Natural killer cell (primary cell): ENCODE results near the gene CAMTA1. TPM values are rescaled to one million over a fixed set of nuclear protein-coding genes. Genes with fewer than 3 reads are reported as not detected.

Source experiments
- ATAC-seq, 3 donors: fragments of 150-1000 bp in 2 of 3; fragments of 200-7000 bp in 1 of 3; cut with Tn5 transposase; 1 replicate in 1 of 3; 2 replicates in 2 of 3; pipeline ENCODE4 v1.10.0; 2021; ENCODE audit warnings: mild to moderate bottlenecking in 2 of 3, moderate library complexity in 2 of 3
- DNase-seq, 2 donors: peaks; one replicate each; pipeline versions ENCODE4 v3.0.0 to v3.0.0-alpha.2; 2013 to 2021; ENCODE audit warnings: mixed read lengths in 1 of 2
- H3K27ac ChIP-seq: one replicate; pipeline ENCODE4 v1.5.1; 2013; ENCODE audit warnings: mild to moderate bottlenecking, low read length
- H3K27me3 ChIP-seq: one replicate; pipeline ENCODE4 v1.6.1; 2013; ENCODE audit warnings: low read length; ENCODE audit not compliant: control insufficient read depth, insufficient read depth
- H3K36me3 ChIP-seq: one replicate; pipeline ENCODE4 v1.6.1; 2013; ENCODE audit warnings: low read length; ENCODE audit not compliant: control insufficient read depth, insufficient read depth
- H3K4me1 ChIP-seq: one replicate; pipeline ENCODE4 v1.6.1; 2013; ENCODE audit warnings: low read length; ENCODE audit not compliant: control insufficient read depth, insufficient read depth
- H3K4me3 ChIP-seq: one replicate; pipeline ENCODE4 v1.5.1; 2013; ENCODE audit warnings: low read length
- H3K9me3 ChIP-seq: one replicate; pipeline ENCODE4 v1.6.1; 2013; ENCODE audit warnings: low read length; ENCODE audit not compliant: control insufficient read depth, insufficient read depth
- H3K27ac Mint-ChIP-seq, 2 donors: one replicate each; pipeline ENCODE4 v1.8.0; 2022; ENCODE audit warnings: mild to moderate bottlenecking in 2 of 2, mixed read lengths in 2 of 2, moderate library complexity in 1 of 2
- H3K27me3 Mint-ChIP-seq, 2 donors: one replicate each; pipeline ENCODE4 v1.8.0; 2022; ENCODE audit warnings: low read depth in 2 of 2, mixed read lengths in 2 of 2
- H3K36me3 Mint-ChIP-seq: one replicate; pipeline ENCODE4 v1.8.0; 2022; ENCODE audit warnings: mixed read lengths
- H3K4me1 Mint-ChIP-seq, 2 donors: one replicate each; pipeline ENCODE4 v1.8.0; 2022; ENCODE audit warnings: mixed read lengths in 2 of 2
- H3K4me3 Mint-ChIP-seq: one replicate; pipeline ENCODE4 v1.8.0; 2022; ENCODE audit warnings: mild to moderate bottlenecking, moderate library complexity, mixed read lengths
- H3K9me3 Mint-ChIP-seq, 2 donors: one replicate each; pipeline ENCODE4 v1.8.0; 2022; ENCODE audit warnings: mixed read lengths in 2 of 2
- CTCF ChIP-seq: fragments of 200-600 bp; IDR thresholded peaks from one replicate; pipeline ENCODE4 v1.8.0; 2022; ENCODE audit warnings: antibody characterized with exemption
- WGBS: methylation state at CpG from one replicate; pipeline ENCODE4 v1.1.7; 2013; ENCODE audit warnings: missing lambda C conversion rate; ENCODE audit not compliant: insufficient coverage; 5-methylcytosine and 5-hydroxymethylcytosine counted together
- intact Hi-C: fragments of 100-400 bp; cut with micrococcal nuclease; formaldehyde crosslinking; loops from one replicate; pipeline ENCODE4 v1.14.2; 2022
- total RNA-seq, 4 donors: library from RNA; stranded (reverse); fragments of 120-200 nt in 1 of 4; gene quantifications; one replicate each; pipeline versions ENCODE4 v1.2.3 to v1.2.4, GENCODE V29; 2013 to 2022

CAMTA1 gene
- total RNA-seq, 3 donors from 2014 or later (not counting 1 experiment from before 2014, with no cell fraction given): 40.6 to 53.3 (median 44.9) TPM

- Mint-ChIP-seq H3K4me1 (no peaks in the 10 kb centered on the region), H3K36me3 (no peaks in the 10 kb centered on the region), H3K27ac (no peak overlapping the region), H3K9me3 (no peaks in the 10 kb centered on the region), H3K4me3 (no peak overlapping the region), H3K27me3 (peaks cover 0 to 9% of the 10 kb centered on the region in 2 donors)
- no peak overlapping the region for H3K27ac ChIP-seq
- no peaks in the 10 kb centered on the region for H3K36me3 ChIP-seq
- intact Hi-C loops: no loop called here
- ATAC-seq (no peak), DNase-seq (no peak)
- H3K9me3 ChIP-seq: no peaks in the 10 kb centered on the region
- H3K4me3 ChIP-seq: no peak overlapping the region
- no peak for TF ChIP-seq CTCF
- H3K27me3 ChIP-seq: peaks cover 7% of the 10 kb centered on the region
- WGBS: 77% methylated on average over 5 of the region's 5 CpGs
- H3K4me1 ChIP-seq: no peaks in the 10 kb centered on the region
Observed at GRCh38 chr1:6939363-6939762, 154.1 kb downstream of the CAMTA1 start.

GRCh38 chr1:6941786-6942185, 156.5 kb downstream of the CAMTA1 start:
- Histone ChIP-seq H3K36me3 (no peaks in the 10 kb centered on the region), H3K4me1 (no peaks in the 10 kb centered on the region), H3K27me3 (no peaks in the 10 kb centered on the region), H3K4me3 (no peak overlapping the region), H3K9me3 (no peaks in the 10 kb centered on the region), H3K27ac (no peak overlapping the region)
- ATAC-seq: no peak
- H3K9me3 Mint-ChIP-seq: no peaks in the 10 kb centered on the region
- 90% methylated on average over 5 of the region's 5 CpGs for WGBS
- intact Hi-C loops: no loop called here
- H3K27me3 Mint-ChIP-seq: peaks cover 3 to 5% of the 10 kb centered on the region in 2 donors
- H3K36me3 Mint-ChIP-seq: no peaks in the 10 kb centered on the region
- no peak for TF ChIP-seq CTCF
- no peaks in the 10 kb centered on the region for H3K4me1 Mint-ChIP-seq
- no peak overlapping the region for H3K27ac Mint-ChIP-seq
- DNase-seq: no peak
- no peak overlapping the region for H3K4me3 Mint-ChIP-seq

- TF ChIP-seq CTCF: no peak
- WGBS: 82% methylated on average over 9 of the region's 9 CpGs
- Mint-ChIP-seq H3K36me3 (no peaks in the 10 kb centered on the region), H3K27me3 (peaks cover 5% of the 10 kb centered on the region in 2 donors), H3K4me3 (no peak overlapping the region), H3K27ac (no peak overlapping the region), H3K4me1 (no peaks in the 10 kb centered on the region), H3K9me3 (no peaks in the 10 kb centered on the region)
- no peaks in the 10 kb centered on the region for H3K9me3 ChIP-seq
- H3K36me3 ChIP-seq: no peaks in the 10 kb centered on the region
- H3K4me3 ChIP-seq: no peak overlapping the region
- no peaks in the 10 kb centered on the region for H3K27me3 ChIP-seq
- intact Hi-C loops: no loop called here
- DNase-seq (no peak), ATAC-seq (no peak)
- no peak overlapping the region for H3K27ac ChIP-seq
- no peaks in the 10 kb centered on the region for H3K4me1 ChIP-seq
Observed at GRCh38 chr1:6942990-6943389, 157.7 kb downstream of the CAMTA1 start.

GRCh38 chr1:6944434-6944833, 159.2 kb downstream of the CAMTA1 start:
- no peak overlapping the region for H3K27ac Mint-ChIP-seq
- WGBS: 82% methylated on average over 9 of the region's 9 CpGs
- H3K27ac ChIP-seq: no peak overlapping the region
- H3K36me3 Mint-ChIP-seq: no peaks in the 10 kb centered on the region
- H3K9me3 ChIP-seq: no peaks in the 10 kb centered on the region
- no peak overlapping the region for H3K4me3 Mint-ChIP-seq
- DNase-seq (no peak), ATAC-seq (no peak)
- H3K36me3 ChIP-seq: no peaks in the 10 kb centered on the region
- H3K4me1 ChIP-seq: no peaks in the 10 kb centered on the region
- TF ChIP-seq CTCF: no peak
- H3K4me3 ChIP-seq: no peak overlapping the region
- intact Hi-C loops: no loop called here
- peaks cover 4 to 5% of the 10 kb centered on the region in 2 donors for H3K27me3 Mint-ChIP-seq
- no peaks in the 10 kb centered on the region for H3K9me3 Mint-ChIP-seq
- H3K4me1 Mint-ChIP-seq: no peaks in the 10 kb centered on the region
- no peaks in the 10 kb centered on the region for H3K27me3 ChIP-seq
